Sciatic nerve (tissue), 2 donors: ENCODE measurements around the gene GGACT. TPM values are rescaled to one million over a fixed set of nuclear protein-coding genes. Genes with fewer than 3 reads are reported as not detected.
A peak's percentile ranks its signal among the peaks of the same experiment; 100 is the strongest.
"Not testable (repeated sequence)": the region's sequence is repeated elsewhere in the genome, so short reads cannot be mapped to it uniquely, and the experiment has no call there.

Experiments used
- ATAC-seq: fragments of 200-7000 bp; cut with Tn5 transposase; one replicate; pipeline ENCODE4 v1.9.1; 2020; ENCODE audit warnings: mild to moderate bottlenecking, moderate library complexity
- DNase-seq: peaks from one replicate; pipeline ENCODE4 v3.0.0-alpha.2; 2020; ENCODE audit warnings: low spot score
- intact Hi-C: fragments of 100-400 bp; cut with DNase I; formaldehyde crosslinking; loops from one replicate; pipeline ENCODE4 v1.14.2; 2022
- total RNA-seq: library from RNA; stranded (reverse); fragmentation: NEBNext Ultra II Directional; extraction: Animal tissue kit (Norgen Biotek cat#: 25700); gene quantifications from one replicate; pipeline ENCODE4 v1.2.1, GENCODE V29; 2021
- donor health status: DM: no; HTN: no; CAD: no.
- donor health status: DM: no; HTN: no; CAD: no.

Gene GGACT
- total RNA-seq, 1 donor from 2014 or later = 5.2 TPM

DNA sequence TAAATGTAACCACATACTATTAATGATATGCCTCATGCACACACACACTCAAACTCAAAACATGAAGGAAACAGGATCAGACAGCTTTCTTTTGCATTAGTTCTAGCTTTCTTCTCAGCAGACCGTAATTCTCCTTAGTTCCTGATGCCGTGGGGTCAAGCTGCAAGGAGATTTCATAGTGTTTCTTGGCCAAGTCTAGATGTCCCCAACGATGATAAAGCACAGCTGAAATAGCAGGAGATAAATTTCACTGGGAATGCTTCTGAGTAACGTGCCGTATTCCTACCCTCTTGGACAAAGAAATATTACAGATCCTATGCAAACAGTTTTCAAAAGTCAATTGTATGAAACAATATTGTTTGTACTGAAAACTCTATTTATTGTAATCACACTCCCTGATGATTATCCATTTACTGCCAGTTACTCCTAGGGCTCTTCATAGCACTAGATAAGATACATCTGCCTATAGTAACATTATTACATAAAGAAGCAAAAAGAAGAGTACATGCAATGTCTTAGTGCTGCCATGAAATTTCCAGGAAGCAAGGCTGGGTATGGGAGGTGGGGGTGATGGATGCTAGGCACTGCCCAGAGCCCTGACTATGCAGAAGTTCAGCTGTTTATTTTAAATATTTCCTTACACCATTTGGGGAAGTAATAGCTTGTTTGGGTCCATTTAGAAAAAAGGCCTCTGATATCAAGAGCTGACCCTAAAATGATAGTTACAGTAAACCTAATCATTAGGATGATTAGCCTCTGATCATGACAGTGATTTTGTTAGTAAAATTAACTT is 16.5 kb upstream of the GGACT start:
- ATAC-seq (peak; percentile 53), DNase-seq (no peak)
- intact Hi-C loops = no loop called here

DNA sequence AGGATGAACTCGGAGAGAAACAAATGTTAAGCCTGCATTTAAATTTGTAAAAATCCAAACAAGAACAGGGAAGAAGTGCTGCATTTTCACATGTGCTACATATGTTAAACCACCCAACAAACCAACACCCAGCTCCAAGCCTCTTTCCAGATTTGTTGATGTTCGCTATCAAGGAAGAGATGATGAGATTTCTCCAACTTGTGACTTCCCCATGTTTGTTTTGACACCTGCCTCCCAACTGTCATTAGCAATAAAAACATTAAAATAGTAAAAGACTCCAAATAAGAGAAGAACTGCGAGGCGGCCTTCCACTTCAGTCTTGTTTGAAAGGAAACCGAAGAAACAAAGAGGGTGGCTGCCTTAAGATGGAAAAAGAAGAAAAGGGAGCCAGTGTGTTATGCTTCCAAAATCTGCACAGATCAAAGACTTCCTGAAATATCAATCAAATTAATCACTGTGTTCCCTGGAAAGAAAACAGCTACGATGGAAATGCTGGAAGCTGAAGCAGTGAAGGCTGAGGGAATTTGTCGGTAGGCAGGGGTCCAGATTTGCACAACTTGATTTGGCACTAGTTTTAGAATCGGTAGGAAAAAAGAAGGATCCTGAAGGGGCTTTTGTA is 14.0 kb upstream of the GGACT start:
- intact Hi-C loops = no loop called here
- ATAC-seq (peak; percentile 23), DNase-seq (no peak)

DNA sequence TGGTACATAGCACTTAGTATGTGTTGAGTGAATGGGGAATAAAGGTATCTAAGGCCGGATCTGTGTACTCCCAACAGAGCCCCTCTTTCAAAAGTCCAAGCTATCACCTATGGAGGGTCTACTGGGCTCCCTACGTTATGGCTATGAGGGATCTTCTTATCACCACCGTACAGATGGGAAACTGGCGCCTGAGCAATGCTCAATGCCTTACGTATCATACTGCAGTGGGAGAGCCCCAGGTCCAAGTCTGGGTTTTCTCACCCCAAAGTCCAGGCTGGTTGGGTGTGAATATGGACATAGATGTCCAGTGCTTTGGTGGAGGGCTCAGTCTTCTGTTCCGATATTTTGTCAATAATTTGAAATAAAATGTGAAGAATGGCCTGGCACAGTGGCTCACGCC is 13.1 kb upstream of the GGACT start:
- ATAC-seq (no peak), DNase-seq (no peak)
- intact Hi-C loops = no loop called here

DNA sequence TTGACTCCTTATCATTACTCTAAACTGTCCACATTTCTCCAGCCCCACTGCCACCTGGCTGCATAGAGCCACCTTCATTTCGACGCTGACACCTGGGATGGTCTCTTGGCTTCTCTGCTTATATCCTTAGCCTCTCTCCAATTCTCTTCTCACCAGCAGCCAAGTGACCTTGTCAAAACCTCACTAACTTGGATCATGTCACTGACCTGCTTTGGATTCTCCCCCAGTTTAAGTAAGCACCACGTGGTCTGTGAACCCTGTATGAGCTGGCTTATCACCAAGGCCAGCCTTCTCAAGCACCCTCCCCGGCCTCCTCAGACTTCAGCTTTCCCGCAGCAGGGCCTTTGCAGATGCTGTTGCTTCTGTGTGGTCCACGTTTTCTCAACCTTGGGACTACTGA is 12.3 kb upstream of the GGACT start:
- no peak for ATAC-seq
- intact Hi-C loops = no loop called here
- no peak for DNase-seq

DNA sequence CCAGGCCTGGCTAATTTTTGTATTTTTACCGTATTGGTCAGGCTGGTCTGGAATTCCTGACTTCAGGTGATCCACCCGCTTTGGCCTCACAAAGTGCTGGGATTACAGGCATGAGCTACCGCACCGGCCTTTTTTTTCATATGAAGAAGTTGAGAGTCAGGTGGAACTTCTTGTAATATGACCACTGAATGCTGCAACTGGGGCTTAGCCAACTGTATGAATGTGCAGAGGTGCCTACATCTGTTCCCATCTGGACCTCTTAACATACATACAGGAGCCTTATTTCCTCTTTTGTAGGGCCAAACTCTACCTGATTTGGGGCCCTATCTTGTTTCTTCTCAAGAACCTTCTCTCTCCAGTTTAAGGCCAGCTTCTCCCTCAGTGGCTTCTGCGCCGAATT is 11.9 kb upstream of the GGACT start:
- DNase-seq = no peak
- intact Hi-C loops = no loop called here
- ATAC-seq = no peak

DNA sequence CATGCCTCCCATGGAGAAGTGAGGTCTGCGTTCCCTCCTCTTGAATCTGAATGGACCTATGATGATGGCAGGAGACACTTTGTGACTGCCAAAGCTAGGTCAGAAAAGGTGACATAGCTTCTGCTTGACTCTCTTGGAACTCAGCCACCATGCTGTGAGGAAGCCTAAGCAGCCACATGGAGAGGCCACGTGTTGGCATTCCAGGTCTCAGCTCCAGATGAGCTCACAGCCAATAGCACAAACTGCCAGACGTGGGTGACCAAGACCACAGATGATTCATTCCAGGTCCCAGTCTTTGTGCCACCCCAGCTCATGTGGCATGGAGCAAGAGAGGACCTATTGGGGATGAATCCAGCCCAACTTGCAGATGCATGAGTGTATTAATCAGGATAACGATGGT is 8.7 kb upstream of the GGACT start:
- intact Hi-C loops = no loop called here
- no peak for ATAC-seq
- DNase-seq = no peak

DNA sequence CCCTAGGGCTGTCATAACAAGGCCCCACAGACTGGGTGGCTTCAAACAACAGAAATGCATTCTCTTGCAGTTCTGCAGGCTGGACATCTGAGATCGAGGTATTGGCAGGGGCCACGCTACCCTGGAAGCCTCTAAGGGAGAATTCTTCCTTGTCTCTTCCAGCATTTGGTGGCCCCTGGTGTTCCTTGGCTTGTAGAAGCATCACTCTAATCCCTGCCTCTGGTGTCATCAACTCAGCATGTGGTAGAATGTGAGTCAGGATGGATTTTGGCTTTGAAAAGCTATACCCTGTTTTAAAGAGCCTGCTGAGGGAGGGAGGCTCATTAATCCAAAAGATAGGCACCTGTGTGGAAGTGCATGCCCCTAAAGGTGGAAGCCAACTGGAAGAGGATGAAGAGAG is 7.9 kb upstream of the GGACT start:
- intact Hi-C loops = no loop called here
- DNase-seq (no peak), ATAC-seq (no peak)

DNA sequence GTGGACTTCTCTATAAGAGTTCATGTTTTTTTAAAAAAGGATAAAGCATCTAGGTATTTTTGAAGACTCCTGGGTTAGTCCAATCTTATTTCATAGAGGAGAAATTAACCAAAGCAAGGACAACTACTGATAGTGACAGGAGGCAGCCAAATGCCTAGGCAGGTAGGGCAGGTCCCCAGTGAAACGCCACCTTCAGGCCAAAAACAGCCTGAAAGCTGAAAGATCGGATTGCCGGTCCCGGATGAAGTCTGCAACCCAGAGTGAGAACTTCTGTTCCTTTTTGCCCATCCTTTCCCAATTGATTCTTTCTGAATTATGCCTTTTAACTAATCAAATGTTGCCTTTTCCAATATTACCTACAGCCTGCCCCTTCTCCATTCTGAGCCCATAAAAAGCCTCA is 6.1 kb upstream of the GGACT start:
- intact Hi-C loops = no loop called here
- no peak for DNase-seq
- ATAC-seq = no peak

DNA sequence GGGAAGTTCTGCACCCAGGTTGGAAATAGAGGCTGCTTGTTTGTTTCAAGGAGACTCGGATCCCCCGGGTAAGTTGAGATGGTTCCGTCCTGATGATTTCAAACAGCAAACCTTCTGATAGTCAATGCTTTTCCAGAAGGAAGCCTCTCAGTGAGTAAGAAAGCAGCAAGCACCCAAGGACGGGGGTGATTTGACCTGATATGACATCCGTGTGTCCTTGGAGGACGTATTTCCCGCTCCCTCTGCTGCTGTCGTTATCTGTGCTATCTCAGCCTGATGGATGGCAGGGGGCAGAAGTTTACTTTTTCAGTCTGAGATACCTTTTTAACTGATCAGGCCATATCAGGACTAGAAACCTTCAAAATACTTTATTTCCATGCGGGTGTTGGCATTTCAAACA is 5.7 kb upstream of the GGACT start:
- intact Hi-C loops = no loop called here
- ATAC-seq (no peak), DNase-seq (no peak)

DNA sequence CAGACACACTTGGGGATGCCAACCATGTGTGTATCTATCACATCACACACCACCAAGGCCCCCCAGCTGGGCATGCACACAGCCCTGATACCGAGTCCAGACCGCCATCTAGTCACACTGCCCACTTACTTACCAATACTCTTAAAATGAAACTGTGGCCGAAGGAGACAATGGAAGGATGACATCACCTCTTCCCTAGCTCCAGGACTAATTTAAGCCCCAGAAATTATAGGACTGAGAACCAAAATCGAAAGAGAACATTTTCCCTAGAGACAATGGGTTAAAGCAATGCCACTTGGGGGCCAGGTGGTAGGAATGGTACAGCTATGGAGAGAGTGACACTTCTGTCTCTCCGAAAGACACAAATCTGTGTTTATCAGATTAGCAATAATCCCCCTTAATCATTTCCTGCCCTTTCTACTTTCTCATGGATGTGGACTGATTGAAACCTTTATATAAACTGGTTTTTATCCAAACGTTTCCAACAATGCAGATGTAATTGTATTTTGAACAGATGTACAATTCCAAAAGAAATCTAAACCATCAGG is 663 bp upstream of the GGACT start:
- intact Hi-C loops = no loop called here
- ATAC-seq = peak; percentile 33
- DNase-seq = no peak

DNA sequence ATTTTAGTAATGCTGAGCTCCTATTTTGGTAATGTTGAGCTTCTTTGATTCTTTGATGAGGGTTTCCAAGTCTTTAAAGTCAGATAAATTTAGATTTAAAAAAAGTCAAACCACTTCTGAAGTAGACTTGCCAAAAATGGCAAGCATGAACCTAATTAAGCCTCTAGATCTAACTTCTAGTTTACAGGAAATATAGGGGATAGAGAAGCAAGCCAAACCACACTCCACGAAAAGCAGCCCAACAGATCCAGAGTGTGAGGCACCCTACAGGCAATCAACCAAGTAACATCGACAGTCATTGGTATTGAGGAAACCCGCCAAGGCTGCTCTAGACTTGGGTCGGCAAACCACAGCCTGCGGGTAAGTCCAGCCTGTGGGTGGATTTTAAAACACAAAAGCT is 3.7 kb downstream of the GGACT start:
- ATAC-seq (no peak), DNase-seq (no peak)
- intact Hi-C loops = no loop called here

DNA sequence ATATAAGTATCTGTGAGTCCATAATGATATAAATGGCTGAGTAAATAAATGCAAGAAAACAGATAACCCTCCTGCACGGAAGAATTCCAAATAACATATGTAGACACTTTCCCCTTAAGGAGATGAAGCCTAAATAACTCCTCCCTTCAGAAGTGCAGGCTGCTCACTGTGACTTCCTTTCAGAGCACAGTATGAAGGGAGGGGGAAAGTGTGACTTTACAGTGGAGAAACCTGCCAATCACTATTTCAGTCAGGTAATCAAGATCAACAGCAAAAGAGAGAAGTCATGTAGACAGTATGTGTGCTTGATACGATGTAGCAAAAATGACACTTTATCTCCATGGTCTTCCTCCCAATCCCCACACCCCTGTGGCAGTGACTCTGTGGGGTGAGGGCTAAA is 7.1 kb downstream of the GGACT start:
- intact Hi-C loops = no loop called here
- DNase-seq (no peak), ATAC-seq (no peak)

DNA sequence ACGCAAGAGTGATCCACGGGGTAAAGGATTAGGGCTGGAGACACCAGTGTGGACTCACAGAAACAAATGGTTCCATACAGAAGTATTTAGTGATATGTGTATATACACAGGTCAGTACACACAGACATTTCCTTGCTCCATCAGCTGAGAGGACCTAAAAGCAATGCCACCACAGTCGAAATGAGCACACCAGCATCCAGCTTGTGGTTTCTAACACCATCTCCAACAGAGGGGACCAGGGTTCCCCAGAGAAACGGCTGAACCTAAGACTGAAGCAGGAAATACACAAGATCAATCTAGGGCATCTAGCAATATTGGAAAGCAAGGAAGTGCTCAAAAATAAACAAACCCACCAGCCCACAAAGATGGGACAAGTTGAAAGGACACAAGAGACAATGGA is 7.6 kb downstream of the GGACT start:
- DNase-seq (no peak), ATAC-seq (no peak)
- intact Hi-C loops = no loop called here

DNA sequence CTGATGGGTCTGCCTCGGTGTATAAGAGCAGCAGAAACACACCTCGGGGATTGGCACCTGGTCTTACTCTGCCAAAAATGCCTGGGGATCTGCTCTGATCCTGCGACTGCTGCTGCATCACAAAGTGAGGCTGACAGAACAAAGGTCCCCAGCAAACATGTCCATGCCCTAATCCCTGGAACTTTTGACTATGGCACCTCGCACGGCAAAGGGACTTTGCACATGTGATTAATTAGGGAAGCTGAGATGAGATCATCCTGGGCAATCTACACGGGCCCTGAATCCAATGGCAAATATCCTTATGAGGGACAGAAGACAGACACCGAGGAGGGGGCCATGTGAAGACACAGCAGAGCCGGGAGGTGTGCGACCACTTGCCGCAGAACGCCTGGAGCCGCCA is 8.5 kb downstream of the GGACT start:
- intact Hi-C loops = no loop called here
- DNase-seq (no peak), ATAC-seq (no peak)

DNA sequence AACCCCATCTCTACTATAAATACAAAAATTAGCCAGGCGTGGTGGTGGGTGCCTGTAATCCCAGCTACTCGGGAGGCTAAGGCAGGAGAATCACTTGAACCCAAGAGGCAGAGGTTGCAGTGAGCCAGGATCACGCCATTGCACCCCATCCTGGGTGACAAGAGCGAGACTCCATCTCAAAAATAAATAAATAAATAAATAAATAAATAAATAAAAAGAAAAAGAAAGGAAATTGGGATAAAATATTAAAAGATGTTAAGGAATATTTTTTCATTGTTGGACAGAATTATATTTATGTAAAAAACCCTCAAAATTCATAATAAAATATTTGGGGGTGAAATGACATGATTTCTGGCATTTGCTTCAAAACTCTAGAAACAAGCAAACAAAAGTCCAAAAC is 11.3 kb downstream of the GGACT start:
- DNase-seq, intact Hi-C loops, ATAC-seq: not testable (repeated sequence)

DNA sequence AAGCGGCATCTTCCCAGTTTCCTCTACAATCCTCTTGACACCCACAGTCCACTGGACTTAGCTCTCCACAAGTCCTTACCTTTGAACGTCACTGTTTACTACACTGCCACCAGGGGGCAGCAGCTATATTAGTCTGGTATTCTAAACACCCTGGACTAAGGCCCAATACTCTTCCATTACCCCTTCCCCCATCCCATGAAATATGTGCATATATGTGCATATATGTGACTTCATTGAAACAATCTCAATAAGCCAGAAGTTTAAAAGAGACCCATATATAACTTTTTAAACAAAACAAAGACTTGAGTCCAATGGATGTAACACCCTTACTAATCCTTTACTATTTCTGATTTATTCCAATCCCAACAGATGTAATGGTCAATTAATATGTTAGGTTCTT is 15.5 kb downstream of the GGACT start:
- DNase-seq (peak; percentile 77), ATAC-seq (peak; percentile 62)
- intact Hi-C loops = no loop called here

DNA sequence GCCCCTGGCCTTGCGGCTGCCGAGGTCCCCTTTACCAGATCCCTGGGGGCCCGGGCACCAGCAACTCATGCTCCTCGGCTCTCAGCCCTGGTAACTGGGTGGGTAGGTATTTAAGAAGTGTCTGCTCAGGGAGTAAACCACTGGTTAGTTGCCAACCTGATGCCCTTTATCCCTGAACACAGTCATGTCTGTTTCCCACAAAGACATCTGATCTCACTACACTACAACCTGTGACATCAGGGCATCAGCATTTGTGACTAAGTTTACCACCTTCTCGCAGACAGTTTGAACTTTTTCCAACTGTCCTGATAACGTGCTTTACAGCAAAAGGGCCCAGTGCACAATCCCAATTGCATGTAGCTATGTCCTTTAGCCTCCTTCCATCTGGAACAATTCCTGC is 22.0 kb downstream of the GGACT start:
- ATAC-seq (no peak), DNase-seq (no peak)
- intact Hi-C loops = no loop called here

DNA sequence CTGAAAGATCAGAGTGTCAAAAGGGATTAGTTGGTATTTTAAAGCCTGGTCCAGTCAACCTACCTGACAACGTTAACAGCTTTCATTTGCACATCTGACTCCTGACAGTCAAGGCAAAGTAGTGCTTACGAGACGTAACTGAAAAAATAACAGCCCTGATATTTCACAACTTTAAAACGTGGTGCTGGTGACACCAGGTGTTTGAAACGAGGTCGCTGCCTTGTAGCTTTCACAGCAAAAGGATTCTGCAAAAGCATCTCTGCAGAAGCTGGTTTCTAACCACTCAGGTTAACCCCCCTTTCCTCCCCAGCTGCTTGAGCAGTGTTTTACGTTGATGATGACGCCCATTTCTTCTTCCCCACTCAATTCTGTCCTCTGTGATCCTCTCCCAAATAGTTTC is 23.3 kb downstream of the GGACT start:
- ATAC-seq (no peak), DNase-seq (no peak)
- intact Hi-C loops = no loop called here

DNA sequence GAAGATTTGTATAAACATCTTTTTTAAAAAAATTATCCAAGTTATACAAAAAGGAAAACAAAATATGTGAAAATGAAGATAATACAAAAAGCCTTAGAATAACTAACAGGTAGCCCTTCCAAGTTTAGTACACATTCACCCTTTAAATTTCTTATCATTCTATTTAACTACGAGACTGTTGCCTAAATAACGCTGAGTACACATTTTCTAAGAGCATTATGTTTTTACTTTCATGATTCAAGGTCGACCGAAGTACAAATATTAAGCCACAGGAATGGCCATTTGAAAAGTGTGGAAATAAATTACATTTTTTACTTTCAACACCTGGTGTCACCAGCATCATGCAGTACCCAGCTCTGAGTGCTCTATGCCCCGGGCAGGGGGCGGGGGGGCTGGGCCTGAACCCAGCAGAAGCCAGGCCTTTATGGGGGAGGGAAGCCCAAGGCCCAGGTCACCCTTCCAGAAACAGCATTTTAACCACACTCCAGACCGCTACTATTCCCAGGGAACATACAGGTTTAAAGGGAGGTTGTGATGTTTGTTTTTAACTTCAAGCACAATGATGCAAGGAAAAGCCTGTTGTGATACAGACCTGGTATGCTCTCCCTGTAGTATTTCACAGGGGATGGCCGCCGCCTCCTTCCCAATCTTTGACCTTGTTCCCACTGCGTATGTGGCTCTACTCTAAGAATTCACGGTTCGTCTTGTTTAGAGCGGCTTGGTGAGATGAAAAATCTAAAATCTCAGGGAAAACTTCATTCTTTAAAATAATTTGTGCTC is 24.0 kb downstream of the GGACT start:
- ATAC-seq = no peak
- DNase-seq = no peak
- intact Hi-C loops = no loop called here

DNA sequence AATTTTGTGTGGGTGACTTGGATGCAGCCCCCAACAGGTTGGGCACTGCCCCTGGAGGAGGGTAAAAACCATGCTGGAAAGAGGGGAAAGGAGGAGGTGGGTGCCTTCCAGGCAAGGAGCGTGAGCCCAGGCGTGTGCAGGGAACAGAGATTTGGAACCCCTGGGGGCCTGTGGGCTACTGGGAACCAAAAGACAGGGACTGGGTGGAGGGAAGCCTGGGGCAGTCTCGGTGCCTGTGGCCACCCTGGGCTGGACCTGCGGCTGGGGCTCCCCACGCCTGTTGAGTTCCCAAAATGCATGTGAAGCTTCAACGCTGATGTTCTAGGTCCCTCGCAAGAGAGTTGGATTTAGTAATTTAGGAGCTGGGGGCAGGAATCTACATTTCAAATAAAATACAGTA is 24.8 kb downstream of the GGACT start:
- no peak for ATAC-seq
- intact Hi-C loops = no loop called here

More for the DNA sequence above, 24.8 kb downstream of the GGACT start:
- no peak for DNase-seq
